DOHH2 (cell line): ENCODE measurements around the gene NTPCR.

ENCODE experiments used
- EZH2phosphoT487 ChIP-seq: fragments of 200-600 bp; sonication (generic); IDR thresholded peaks from 2 replicates; pipeline ENCODE4 v1.6.1; 2017; ENCODE audit warnings: borderline replicate concordance, mild to moderate bottlenecking, antibody characterized with exemption, low read length, moderate library complexity, mixed read lengths
- TF ChIP-seq, protein P1 (sequence below): fragments of 200-600 bp; sonication (generic); IDR thresholded peaks from one replicate; pipeline ENCODE4 v1.5.1; 2014; ENCODE audit warnings: antibody characterized with exemption, mild to moderate bottlenecking, low read depth, low read length; ENCODE audit not compliant: poor library complexity, severe bottlenecking

DNA sequence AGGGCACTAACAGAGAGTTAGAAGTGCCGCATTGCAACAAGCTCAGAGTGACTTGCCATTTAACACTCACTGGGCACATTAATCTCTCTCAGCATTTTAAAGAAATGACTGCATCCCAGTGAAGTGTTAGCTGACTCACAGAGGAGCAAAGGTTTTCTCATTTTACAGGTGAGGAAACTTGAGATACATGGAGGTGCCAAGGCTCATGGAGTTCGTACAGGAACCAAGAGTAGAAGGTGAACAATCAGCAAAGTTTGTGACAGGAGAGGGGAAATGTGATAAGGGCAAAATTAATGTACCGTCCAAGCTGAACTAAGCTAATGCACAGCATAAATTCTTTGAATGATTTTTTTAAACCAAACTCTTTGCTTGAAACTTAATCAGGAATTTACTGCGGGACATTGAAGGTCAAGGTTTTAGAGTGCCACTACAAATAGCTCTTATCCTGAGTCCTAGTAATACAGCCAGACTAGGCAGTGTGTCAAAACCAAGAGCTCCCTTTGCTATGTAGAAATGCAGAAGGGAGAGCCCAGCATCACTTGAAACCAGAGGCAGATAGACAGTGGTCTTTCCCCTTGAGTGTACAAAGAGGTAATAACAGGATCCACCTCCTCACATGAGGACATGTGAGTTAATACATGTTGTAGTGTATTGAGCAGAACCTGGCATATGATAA, 22.4 kb upstream of the NTPCR start:
- TF ChIP-seq, protein P1, sequence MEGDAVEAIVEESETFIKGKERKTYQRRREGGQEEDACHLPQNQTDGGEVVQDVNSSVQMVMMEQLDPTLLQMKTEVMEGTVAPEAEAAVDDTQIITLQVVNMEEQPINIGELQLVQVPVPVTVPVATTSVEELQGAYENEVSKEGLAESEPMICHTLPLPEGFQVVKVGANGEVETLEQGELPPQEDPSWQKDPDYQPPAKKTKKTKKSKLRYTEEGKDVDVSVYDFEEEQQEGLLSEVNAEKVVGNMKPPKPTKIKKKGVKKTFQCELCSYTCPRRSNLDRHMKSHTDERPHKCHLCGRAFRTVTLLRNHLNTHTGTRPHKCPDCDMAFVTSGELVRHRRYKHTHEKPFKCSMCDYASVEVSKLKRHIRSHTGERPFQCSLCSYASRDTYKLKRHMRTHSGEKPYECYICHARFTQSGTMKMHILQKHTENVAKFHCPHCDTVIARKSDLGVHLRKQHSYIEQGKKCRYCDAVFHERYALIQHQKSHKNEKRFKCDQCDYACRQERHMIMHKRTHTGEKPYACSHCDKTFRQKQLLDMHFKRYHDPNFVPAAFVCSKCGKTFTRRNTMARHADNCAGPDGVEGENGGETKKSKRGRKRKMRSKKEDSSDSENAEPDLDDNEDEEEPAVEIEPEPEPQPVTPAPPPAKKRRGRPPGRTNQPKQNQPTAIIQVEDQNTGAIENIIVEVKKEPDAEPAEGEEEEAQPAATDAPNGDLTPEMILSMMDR: no peak
- no peak for TF ChIP-seq EZH2phosphoT487
